RPMI7951 (cell line): ENCODE data around the gene CELF1. TPM values are rescaled to one million over a fixed set of nuclear protein-coding genes. Genes with fewer than 3 reads are reported as not detected.
A peak's percentile ranks its signal among the peaks of the same experiment; 100 is the strongest.
"Not testable (repeated sequence)": the region's sequence is repeated elsewhere in the genome, so short reads cannot be mapped to it uniquely, and the experiment has no call there.

ENCODE experiments used
- DNase-seq: peaks from one replicate; pipeline ENCODE4 v3.0.0-alpha.2; 2012; ENCODE audit warnings: low read depth
- total RNA-seq: library from RNA; depleted of rRNA; stranded (reverse); fragments of >200 nt; shearing (Covaris generic); gene quantifications from 2 replicates; pipeline ENCODE4 v1.2.3, GENCODE V29; 2014

The CELF1 gene
- total RNA-seq, 1 experiment from 2014 or later = 52.5 TPM

DNA sequence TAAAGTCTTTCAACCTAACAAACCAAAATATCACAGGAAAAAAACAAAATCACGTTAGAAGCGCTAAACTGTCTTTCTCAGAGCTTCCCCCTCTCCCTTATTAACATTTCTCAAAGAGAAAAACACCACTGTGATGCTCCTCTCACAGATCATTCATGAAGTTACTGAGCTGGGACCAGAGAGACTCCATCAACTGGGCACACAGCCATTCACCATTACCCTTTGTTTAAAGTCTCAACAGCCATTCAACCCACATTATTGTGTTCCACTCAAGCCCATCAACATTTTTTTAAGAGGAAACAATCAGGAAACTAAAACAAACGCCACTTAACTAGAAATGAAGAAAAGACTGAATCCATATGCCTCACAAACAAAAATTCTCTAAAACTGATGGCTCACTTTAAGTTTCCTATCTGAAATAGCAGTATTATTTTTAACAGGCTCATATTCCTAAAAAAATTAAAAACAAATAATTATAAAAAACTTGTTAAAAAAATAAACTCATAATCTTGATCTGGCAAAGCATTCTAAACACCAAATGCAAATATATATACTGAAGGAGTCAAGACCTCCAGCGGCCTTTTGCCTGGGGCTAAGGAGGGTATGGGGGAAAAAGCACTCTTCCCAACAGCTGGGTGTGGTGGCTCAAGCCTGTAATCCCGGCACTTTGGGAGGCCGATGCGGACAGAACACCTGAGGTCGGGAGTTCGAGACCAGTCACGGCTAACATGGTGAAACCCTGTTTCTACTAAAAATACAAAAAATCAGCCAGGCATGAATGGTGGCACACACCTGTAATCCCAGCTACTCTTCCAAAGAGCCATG is 14.0 kb downstream of the CELF1 start:
- DNase-seq = no peak

DNA sequence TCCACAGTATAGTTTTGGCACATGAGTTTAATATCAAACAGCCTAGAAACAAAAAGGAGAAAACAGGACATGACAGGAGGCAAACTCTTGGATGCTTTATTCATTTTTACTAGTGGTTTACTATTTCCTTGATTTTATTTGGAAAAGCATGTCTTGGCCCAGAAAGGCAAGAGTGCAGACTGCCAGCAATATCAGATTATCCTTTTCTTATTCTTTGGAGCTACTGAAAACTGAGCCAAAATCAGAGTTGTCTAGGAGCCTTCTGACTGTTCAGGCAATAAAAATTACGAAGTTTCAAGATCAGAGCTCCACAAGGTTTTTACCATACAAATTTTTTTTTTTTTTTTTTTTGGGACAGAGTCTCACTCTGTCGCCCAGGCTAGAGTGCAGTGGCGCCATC is 16.0 kb downstream of the CELF1 start:
- no peak for DNase-seq

DNA sequence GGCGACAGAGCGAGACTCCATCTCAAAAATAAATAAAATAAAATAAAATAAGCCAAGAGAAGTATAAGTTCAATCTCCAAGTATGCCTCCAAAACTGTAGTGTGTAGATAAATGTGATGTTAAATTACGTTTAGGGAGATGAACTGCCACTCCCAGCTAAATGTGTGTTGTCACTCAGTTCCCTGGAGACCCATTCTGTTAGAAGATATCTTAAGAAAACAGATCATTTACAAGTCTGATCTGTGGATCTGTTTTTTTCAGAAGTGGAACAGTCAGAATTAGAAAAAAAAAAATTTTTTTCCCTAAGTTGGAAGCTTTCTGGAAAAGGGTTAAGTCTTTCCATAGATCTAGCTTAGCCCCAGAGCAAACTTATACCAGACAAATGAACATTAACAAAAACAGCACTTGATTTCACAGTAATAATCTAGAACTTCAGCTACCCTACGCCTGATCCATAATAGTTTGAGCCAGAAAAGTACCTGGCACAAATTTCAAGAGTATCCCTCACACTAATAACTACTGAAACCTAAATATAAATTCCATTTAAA is 18.2 kb downstream of the CELF1 start:
- no peak for DNase-seq

DNA sequence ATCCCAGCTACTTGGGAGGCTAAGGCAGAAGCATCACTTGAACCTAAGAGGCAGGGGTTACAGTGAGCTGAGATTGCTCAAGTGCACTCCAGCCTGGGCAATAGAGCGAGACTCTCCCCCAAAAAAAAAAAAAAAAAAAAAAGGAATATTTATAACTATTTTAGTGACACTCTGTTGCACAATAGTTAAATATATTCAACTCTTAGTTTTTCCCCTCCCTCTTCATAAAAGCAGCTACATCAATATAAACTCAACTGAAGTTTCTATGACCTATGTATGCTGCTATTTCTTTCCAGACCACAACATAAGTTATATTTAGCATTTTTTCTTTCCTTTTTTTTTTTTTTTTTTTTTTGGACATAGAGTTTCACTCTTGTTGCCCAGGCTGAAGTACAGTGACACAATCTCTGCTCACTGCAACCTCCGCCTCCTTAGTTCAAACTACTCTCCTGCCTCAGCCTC is 19.2 kb downstream of the CELF1 start:
- DNase-seq = peak; percentile 11

DNA sequence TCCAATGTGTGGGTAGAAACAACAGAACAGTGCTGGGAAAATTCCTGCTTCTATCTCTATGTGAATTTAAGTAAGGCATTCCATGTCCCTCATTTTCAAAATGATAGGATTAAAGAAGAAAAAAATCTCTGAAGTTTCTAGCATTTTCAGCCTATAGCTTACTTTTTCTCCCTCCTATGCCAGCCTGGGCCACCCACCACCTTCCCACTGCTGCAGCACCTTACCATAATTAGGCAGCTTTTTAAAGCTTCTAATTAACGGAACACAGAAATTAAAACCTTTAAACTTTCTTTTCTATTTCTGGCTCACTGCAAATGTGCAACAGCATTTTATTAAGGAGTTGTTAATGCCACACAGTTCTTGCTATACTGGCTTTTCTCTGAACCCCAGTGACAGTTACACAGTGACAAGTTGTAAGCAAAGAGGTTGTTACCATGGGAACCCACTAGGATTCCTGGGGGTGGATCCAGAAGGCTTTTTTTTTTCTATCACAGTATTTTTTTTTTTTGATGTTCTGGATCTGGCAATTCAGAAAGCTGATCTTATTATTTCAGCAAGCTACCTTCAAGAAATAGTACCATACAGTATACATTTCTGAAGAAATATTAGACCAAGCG is 20.2 kb downstream of the CELF1 start:
- no peak for DNase-seq

DNA sequence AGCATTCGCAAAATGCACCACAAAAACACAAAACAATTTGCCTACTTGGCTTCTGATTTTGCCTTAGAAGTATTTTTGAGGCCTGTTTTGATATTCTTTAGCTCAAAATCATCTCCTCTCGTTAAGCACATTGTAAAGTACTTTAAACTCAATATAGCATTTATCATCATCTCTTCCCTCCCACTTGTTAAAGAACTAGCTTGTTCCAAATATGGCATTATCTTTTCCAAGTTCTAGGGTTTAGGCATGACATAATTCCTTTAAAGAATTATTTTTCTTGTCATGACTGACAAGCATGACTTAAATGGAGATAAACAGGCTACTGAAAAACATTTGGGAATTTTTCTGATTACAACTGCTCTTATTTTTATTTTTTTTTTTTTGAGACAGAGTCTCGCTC is 21.3 kb downstream of the CELF1 start:
- DNase-seq = no peak

DNA sequence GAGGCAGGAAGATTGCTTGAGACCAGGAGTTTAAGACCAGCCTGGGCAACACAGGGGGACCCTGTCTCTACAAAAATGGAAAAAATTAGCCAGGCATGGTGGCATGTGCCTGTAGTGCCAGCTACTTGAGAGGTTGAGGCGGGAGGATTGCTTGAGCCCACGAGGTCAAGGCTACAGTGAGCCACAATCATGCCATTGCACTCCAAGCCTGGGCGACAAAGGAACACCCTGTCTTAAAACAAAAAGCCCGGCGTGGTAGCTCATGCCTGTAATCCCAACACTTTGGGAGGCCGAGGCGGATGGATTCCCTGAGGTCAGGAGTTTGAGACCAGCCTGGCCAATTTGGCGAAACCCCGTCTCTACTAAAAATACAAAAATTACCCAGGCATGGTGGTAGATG is 22.2 kb downstream of the CELF1 start:
- DNase-seq = not testable (repeated sequence)

DNA sequence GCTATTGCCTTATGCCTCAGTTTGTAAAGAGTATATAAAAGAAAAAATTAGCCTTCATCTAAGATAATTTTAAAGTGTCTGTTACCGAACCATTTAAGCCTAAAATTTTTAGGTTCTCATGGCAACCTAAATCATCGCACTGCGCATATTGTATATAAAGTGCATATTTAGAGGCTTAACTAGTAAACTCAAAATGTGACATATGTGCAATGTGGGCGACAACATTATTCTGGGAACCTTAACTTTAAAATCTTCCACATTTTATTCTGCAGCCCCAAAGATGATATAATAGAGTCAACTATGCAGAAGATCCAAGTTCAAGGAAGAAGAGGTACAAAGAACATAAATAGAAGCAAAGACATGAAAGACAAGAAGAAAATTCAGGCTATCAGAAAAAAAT is 23.0 kb downstream of the CELF1 start:
- no peak for DNase-seq

DNA sequence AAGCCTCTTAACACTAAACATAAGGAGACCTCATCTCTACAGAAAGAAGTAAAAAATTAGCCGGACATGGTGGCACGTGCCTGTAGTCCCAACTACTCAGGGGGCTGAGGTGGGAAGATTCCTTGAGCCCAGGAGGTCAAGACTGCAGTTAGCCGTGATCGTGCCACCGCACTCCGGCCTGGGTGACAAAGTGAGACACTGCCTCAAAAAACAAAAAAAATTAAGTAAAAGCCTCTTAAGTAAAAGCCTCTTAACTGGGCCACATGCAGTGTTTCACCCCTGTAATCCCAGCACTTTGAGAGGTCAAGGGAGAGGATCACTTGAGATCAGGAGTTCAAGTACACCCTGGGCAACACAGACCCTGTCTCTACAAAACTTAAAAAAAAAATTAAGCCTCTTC is 25.7 kb downstream of the CELF1 start:
- no peak for DNase-seq

DNA sequence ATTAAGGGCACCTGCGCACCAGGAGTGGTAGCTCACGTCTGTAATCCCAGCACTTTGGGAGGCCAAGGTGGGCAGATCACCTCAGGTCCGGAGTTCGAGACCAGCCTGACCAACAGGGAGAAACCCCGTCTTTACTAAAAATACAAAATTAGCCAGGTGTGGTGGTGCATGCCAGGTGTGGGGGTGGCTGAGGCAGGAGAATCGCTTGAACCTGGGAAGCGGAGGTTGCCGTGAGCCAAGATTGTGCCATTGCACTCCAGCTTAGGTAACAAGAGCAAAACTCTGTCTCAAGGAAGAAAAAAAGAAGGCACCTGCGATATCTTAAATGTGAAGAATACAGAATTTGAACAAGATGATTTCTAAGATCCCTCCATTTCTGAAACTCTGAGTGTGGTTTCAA is 26.9 kb downstream of the CELF1 start:
- DNase-seq = not testable (repeated sequence)

DNA sequence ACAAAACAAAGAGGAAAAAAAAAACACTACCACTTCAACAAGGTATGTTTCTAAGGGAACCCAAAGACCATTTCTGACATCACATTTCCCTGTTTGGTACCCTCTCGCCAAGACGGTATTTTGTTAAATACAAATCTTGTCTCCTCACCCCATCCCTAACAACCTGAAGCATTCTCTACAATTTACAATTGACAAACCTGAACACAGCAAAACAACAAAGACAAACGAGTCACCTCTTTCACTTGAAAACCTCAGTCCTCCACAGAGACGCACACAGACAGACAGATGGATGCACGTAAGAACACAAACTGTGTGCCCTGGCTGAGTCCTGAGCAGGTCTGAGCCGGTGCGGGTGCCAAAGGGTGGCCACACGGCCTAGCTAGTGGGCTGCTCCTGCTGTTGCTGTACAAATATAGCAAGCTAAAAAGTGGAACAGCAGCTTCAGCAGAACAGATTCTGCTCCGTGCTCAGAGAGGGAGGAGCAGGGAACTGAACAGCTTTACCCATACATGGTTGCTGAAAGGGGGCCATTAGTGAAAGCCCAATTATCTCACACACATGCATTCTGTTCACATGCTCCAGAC is 28.5 kb downstream of the CELF1 start:
- DNase-seq = no peak

DNA sequence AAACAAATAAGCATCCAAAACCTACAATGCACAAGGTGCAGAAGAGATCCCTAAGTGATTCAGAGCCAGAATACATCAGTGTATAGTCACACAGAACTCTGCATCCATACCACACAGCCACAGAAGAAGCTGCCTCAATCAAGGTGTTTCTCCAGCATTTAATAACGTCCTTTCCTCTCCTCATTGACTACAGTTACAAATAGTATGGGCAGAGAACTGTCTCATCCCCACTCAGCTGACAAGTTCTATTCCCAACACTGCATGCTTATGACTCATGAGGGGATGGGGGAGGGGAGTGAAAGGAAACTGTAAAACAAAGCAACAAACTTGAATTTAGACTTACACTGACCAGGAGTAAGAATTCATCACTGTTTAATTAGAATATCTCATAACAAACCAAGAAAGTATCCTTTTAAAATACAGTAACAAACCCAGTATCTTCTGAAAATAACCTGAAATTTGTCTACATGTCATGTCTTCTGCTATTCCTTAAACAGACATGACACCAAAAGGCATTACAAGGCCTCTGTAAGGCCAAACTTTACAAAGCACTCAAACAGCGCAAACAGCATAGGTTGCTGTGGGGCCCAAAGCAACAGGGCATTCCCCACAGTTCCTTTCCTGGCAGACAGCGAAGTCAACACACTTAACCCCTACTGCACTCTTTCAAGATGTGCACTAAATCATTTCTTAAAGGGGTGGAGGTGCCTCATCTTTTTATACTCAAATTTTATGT is 29.3 kb downstream of the CELF1 start:
- peak; percentile 74 for DNase-seq

DNA sequence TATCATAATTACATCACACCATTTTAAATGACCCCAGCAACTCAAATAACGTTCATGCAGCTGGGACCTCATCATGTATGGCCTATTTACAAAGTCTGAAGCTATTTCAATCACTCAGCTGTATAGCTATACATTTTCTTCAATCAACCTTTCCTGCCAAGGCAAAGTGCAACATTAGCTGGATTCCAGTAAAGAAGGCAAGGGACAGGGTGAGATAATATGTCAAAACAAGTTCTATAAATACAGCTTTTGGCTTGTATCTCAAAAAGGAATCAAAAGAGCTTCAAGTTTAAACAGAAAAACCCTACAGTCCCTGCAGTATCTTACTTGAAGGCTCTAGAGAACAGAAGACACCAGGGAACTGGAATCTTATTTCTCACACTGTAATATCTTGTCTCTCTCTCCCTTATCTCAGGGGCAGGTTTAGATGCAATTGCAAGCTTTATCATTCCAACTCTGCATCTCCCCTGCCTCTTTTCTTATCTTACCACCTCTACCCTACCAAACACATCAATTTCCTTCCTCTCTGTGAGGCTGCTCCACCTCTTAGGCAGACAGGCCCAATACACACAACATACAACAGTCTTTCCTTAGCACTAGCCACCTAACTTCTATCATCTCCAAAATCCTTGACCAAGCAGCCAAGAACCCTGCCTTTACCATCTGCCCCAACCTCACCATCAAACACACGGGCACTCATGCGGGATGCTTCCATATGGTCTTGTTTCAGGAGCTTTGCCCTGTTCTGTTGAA is 34.5 kb downstream of the CELF1 start:
- DNase-seq = no peak

DNA sequence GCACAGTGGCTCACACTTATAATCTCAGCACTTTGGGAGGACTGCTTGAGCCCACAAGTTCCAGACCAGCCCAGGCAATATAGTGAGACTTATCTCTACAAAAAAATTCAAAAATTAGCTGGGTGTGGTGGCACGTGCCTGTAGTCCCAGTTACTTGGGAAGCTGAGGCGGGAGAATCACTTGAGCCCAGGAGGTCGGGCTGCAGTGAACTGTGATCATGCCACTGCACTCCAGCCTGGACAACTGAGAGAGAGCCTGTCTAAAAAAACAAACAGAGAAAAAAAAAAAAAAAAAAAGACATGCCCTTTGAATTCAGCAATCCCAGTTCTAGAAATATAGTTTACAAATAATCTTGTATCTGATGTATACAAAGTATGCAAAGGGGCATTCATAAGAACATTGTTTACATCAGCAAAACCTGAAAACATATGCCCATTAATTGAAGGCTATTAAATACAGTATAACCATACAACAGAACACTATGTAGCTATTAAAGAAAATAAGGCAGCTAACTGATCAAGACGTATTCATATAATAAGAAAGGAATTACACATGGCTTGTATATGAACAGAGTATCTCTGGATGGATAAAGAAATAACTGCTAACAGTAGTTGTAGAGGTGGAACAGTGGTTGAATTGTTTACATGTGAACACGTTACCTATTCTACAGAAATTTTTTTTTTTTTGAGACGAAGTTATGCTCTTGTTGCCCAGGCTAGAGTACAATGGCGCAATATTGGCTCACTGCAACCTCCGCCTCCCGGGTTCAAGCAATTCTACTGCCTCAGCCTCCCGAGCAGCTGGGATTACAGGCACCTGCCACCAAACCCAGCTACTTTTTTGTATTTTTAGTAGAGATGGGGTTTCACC is 35.7 kb downstream of the CELF1 start:
- no peak for DNase-seq

DNA sequence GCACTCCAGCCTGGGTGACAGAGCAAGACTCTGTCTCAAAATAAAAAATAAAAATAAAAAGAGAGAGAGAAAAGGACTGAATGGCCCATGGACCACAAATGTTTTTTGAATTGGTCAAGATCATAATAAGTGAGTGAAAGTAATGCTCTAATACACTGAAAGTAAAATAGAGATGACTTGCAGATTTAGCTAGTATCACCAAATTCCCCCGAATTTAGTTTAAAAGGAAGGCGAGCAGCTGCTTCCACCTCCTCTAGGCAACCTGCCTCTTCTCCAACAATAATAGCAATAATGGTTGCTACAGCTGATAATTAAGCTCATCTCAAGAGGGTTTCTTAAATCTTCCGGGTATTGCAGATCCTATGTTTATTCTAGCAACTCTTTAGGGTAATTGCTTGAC is 36.8 kb downstream of the CELF1 start:
- DNase-seq = no peak

DNA sequence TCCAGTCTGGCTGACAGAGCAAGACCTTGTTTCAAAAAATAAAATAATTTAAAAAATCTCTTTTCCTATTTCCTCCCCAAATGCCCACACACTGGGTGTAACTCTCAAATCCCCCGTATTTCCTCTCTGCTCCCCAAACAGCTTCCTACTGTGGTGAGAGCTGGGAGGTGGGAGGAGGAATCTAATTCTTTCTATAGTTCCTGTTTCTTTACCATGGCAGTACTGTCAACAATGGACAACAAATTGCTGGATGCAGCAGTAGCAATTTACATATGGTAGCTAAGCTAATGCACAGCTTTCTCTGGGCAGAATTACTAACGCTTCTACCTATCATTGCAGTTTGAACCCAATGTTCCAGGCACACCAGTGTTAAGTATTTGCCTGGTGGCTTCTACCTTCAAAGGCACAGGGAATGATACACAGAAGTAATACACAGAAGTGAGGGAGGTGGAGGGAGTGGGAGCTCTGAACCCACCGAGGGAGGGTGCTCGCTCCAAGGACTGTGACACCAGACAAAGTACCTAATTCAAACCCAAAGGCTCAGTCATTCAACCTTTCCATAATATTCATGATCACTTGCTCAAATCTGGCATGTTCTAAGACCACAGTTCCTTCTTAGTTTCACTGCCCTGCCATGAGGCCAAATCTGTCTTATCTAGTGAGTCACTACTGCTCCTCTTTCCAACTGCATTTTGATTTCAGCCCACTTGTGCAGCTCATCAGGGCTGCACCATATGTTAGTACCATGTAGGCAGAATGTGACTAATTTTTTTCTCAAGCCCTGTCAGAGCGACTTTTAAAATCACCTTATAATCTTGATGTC is 37.9 kb downstream of the CELF1 start:
- peak; percentile 87 for DNase-seq

DNA sequence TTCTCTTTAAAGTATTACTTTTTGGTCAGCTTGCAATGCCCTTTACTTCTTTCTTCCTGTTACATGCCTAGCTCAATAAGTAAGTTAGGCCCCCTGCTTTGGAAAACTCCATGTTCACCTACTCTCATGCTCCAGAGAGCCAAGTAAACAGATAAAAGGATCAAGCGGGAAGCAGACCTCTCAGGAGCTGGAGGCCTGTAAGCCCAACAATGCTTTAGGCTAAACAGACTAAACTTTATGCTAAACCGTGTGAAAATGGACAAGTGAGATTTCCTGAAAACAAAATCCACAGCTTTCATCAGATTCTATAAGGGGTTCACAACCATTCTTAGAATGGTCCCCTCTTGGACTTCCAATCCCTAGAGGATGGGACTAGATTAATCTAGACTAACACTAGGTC is 40.2 kb downstream of the CELF1 start:
- DNase-seq = no peak

DNA sequence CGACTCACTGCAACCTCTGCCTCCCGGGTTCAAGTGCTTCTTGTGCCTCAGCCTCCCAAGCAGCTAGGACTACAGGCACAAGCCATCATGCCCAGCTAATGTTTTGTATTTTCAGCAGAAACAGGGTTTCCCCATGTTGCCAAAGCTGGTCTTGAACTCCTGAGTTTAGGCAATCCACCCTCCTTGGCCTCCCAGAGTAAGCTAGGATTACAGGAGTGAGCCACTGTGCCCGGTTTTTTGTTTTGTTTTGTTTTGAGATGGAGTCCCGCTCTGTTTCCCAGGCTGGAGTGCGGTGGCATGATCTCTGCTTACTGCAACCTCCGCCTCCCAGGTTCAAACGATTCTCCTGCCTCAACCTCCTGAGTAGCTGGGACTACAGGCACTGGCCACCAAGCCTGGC is 41.0 kb downstream of the CELF1 start:
- no peak for DNase-seq

DNA sequence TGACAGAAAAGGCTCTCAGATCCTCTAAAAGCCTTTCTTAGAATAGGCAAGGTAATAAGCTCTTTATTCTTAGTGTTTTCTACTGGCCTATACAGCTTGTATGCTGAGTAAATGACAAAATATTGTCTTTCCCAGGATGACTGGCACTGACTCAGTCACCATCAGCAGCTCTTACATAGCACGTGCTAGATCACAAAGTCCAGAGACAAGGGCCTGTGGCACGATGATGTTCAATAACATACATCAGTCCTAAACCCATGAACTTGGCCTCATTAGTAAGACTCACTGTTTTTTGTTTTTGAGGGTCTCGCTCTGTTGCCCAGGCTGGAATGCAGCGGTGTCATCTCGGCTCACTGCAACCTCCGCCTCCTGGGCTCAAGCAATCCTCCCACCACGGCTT is 42.7 kb downstream of the CELF1 start:
- DNase-seq = no peak
